ENCODE measurements around the gene PCGF3. TPM values are rescaled to one million over a fixed set of nuclear protein-coding genes. Genes with fewer than 3 reads are reported as not detected.
"Not testable (repeated sequence)": the region's sequence is repeated elsewhere in the genome, so short reads cannot be mapped to it uniquely, and the experiment has no call there.

PCGF3 gene
- polyA plus RNA-seq, 1 donor: 62.9 TPM

DNA sequence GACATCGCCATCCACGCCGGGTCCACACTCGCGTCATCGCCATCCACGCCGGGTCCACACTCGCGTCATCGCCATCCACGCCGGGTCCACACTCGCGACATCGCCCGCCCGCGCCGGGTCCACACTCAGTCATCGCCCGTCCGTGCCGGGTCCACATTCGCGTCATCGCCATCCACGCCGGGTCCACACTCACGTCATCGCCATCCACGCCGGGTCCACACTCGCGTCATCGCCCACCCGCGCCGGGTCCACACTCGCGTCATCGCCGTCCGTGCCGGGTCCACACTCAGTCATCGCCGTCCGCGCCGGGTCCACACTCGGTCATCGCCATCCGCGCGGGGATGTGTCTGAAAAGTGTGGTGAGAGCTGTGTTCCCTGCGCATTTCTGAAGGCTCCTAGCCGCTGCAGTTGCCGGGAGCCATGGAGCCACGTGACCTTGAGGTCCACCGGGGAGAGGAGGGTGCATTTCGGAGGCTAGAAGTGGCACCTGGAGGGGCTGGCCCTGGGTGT lies 17.3 kb downstream of the PCGF3 start:
- no peak for DNase-seq (ENCODE audit: low read depth)

DNA sequence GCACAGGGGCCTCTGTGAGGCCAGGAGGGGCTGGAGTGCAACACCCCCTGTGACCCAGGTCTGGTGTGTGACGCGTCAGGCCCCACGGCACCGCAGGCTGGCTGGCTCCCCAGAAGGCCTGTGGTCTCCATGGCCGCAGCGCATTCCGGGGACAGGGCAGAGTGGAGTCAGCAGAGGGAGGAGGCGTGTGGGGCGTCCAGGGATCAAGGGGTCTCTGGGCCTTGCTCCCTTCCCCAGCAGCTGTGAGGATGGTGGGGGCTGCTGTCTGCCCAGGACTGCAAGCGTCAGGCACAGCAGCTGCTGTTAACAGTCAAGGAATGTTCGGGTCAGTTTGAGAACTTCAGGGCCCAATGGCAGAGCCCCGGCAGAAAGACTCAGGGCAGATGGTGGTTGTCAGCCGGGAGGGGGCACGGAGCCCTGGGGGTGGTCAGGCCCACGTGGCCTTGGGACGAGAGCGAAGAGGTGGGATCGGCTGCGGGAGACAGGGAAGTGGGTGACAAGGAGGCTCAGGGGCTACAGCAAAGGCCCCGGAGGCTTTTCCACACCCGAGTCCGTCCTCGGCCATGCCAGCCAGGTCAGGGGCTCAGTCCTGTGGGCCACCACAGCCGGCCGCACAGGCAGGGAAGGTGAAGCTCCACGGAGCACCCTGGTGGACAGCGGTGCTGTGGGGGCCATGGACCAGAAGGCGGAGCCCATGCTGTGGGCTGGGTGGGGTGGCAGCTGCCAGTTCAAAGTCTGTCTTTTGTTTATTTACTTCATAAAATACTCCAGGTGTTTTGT lies 18.3 kb downstream of the PCGF3 start:
- DNase-seq (ENCODE audit: low read depth): no peak

- no peak for DNase-seq (ENCODE audit: low read depth)
These were observed 20.0 kb downstream of the PCGF3 start for GRCh38 chr4:725391-726234.

DNA sequence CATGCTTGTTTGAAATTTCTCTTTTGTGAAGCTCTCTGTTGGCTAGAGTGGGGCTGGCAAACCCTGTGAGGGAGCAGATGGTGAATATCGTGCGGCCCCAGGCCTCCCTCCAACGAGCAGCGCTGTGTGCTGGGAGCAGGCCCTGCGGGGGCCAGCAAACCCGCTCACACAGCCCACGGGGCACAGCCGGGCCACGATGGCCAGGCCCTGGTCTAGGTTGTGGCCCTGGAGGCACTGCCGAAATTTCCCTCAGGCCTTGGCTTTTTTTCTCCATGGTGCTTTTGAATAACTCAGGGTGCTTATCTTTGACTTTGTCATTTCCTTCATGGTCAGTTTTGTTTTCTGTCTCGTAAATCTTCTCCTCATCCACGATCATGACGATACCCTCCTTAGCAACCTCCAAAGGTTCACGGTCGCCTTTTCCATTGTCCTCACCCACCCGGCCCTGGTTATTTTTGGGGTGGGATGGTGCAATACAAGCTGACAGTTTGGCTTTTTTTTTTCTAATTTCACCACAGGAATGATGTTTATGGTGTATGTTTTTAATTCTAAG lies 20.7 kb downstream of the PCGF3 start:
- no peak for DNase-seq (ENCODE audit: low read depth)

GRCh38 chr4:726838-727237 lies 21.2 kb downstream of the PCGF3 start:
- no peak for DNase-seq (ENCODE audit: low read depth)

- DNase-seq (ENCODE audit: low read depth): no peak
These were observed 21.9 kb downstream of the PCGF3 start for GRCh38 chr4:727576-727975.

DNA sequence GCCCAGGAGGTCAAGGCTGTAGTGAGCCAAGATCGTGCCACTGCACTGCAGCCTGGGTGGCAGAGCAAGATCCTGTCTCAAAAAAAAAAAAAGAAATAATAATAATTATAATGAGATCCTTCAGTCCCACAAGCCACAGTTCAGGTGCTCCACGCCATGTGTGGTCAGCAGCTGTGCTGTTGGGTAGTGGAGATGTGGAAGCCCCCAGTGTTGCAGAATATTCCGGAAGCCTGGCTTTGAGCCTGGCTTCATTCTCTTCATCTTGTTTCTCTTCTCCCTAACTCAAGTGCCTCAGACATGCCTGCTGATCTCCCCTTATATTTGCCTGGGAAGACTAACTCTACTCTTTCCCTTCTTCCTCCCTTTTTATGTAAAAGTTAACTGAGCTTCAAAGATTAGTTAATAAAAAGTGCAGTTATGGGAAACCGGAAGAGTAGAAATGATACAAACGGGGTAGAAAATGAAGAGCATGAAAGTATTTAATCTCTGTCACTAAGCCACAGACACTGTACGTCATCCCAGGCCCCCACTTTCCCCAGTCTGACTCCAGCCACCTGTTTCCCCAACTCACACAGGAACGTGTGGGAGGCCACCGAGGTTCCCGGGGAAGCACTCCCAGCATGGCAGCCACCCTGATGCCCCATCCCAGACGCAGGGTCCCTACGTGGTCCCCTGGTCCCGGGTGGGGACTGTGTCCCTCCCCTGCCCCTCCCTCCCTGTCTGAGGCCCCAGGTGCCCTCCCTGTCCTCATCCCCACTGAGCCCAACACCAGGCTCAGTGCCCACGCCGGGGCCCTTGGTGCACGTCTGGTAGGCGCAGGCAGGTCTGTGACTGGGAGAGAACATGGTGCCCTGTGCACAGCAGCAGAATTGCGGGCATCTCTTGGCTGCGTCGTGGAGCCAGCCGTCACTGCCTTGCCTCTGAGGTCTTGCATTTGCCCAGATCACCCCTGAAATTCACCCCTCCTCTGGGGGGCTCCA lies 24.0 kb downstream of the PCGF3 start:
- no peak for DNase-seq (ENCODE audit: low read depth)

- no peak for DNase-seq (ENCODE audit: low read depth)
These were observed 24.9 kb downstream of the PCGF3 start for GRCh38 chr4:730511-730910.

GRCh38 chr4:730946-731904 lies 25.6 kb downstream of the PCGF3 start:
- DNase-seq (ENCODE audit: low read depth): not testable (repeated sequence)

DNA sequence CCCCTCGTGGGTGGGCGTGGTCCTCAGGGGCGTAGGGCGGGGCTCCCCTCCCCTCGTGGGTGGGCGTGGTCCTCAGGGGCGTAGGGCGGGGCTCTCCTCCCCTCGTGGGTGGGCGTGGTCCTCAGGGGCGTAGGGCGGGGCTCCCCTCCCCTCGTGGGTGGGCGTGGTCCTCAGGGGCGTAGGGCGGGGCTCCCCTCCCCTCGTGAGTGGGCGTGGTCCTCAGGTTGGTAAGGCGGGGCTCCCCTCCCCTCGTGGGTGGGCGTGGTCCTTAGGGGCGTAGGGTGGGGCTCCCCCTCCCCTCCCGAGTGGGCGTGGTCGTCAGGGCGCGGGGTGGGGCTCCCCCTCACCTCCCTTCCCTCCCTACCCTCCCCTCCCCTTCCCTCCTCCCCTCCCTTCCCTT lies 26.3 kb downstream of the PCGF3 start:
- not testable (repeated sequence) for DNase-seq (ENCODE audit: low read depth)

DNA sequence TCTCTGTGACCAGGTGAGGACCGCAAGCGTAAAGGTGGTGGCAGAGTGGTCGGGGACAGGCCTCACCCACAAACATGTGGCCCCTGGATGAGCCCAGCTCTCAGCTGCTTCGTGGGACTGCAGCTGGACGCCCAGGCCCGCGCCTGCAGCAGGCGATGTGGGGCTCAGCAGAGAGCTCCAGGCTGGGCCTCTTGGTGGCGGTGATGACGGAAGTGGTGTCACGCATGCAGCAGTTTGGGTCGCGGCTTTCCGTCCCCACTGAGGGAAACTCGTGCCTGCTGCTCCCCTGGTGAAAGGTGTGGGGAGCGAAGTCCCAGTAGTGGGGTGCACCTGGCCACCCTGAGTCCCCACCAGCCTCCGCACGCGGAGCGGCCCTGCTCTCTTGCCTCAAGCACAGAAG lies 26.9 kb downstream of the PCGF3 start:
- no peak for DNase-seq (ENCODE audit: low read depth)

- DNase-seq (ENCODE audit: low read depth): no peak
These were observed 27.4 kb downstream of the PCGF3 start for GRCh38 chr4:732911-733630.

GRCh38 chr4:733631-733980 lies 28.0 kb downstream of the PCGF3 start:
- DNase-seq (ENCODE audit: low read depth): no peak

GRCh38 chr4:734075-734474 lies 28.4 kb downstream of the PCGF3 start:
- DNase-seq (ENCODE audit: low read depth): no peak

DNA sequence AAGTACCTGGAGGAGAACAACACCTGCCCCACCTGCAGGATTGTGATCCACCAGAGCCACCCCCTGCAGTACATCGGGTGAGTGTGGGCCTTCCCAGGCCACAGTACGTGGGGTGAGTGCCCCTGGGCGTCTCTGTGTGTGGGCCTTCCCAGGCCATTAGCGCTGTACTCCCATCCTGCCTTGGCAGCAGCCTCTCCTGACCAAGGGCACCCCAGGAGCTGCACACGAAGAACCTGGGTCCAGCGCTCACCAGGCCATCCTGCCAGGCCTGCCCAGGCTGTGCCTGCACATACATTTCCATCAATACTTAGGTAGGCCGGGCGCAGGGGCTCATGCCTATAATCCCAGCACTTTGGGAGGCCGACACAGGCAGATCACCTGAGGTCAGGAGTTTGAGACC lies 29.3 kb downstream of the PCGF3 start:
- no peak for DNase-seq (ENCODE audit: low read depth)

- DNase-seq (ENCODE audit: low read depth): no peak
These were observed 30.0 kb downstream of the PCGF3 start for GRCh38 chr4:735583-735982.

DNA sequence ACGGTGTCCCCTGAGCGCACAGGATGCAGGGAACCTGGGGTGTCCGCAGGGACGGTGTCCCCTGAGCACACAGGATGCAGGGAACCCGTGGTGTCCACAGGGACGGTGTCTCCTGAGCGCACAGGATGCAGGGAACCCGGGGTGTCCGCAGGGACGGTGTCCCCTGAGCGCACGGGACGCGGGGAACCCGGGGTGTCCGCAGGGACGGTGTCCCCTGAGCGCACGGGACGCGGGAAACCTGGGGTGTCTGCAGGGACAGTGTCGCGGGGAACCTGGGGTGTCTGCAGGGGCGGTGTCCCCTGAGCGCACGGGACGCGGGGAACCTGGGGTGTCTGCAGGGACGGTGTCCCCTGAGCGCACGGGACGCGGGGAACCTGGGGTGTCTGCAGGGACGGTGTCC lies 30.9 kb downstream of the PCGF3 start:
- not testable (repeated sequence) for DNase-seq (ENCODE audit: low read depth)

DNA sequence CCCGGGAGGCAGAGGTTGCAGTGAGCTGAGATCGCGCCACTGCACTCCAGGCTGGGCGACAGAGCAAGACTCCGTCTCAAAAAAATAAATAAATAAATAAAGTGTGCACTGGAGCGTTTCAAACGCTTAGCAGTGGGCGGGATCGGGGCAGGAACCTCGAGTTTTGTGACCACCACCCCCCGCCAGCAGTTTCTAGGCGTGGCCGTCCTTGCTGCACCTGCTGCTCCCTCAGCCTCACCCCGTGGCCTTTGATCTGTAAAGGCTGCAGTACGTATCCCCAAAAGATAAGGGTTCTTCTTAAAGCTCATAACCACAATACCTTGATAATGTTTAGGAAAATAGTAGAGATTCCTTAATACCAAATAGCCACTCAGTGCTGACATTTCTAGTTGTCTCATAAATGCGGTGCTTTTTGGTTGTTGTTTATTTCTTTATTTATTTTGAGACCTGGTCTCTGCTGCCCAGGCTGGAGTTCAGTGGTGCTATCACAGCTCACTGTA lies 33.2 kb downstream of the PCGF3 start:
- no peak for DNase-seq (ENCODE audit: low read depth)

DNA sequence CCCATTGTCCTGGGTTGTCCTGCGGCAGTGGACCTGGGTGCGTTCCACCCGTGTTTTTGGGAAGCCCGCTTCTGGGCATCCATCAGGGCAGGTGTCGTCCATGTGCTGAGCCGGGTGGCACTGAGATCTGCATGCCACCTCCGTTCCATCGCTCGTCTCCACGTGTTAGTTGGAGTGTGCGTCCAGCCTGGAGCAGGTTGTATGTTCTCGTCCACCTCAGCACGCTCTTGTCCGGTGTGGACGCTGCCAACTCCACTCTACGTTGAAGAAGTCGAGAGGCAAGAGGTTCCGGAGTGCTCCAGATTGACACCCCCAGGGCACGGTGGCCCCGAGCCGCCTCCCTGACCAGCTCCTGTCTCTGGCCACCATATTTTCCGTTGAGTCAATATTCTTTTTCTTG lies 33.9 kb downstream of the PCGF3 start:
- DNase-seq (ENCODE audit: low read depth): no peak

Measured in forelimb muscle (tissue), 1 donor.